Retinal pigment epithelial cell (primary cell): Measurements from ENCODE around the gene PDE9A.

Experiments used
- DNase-seq: peaks from one replicate; pipeline ENCODE4 v3.0.0-alpha.2; 2010; ENCODE audit warnings: low read depth
- H3K4me3 ChIP-seq: 2 replicates; pipeline ENCODE4 v1.5.1; 2011; ENCODE audit warnings: mild to moderate bottlenecking, low read length, control low read depth, moderate library complexity
- CTCF ChIP-seq: conservative IDR thresholded peaks from 2 replicates; pipeline ENCODE4 v1.5.1; 2011; ENCODE audit warnings: low read depth, low read length, control low read depth, inconsistent platforms

PDE9A gene

GRCh38 chr21:42733874-42734273 is 80.5 kb downstream of the PDE9A start:
- no peak overlapping the region for H3K4me3 ChIP-seq
- DNase-seq: no peak
- TF ChIP-seq CTCF: no peak

GRCh38 chr21:42734323-42734971 is 81.0 kb downstream of the PDE9A start:
- H3K4me3 ChIP-seq: no peak overlapping the region
- TF ChIP-seq CTCF: no peak
- no peak for DNase-seq

GRCh38 chr21:42735061-42735460 is 81.6 kb downstream of the PDE9A start:
- no peak for TF ChIP-seq CTCF
- H3K4me3 ChIP-seq: no peak overlapping the region
- DNase-seq: no peak

- H3K4me3 ChIP-seq: no peak overlapping the region
- TF ChIP-seq CTCF: no peak
Observed at GRCh38 chr21:42735944-42736343, 82.5 kb downstream of the PDE9A start.

GRCh38 chr21:42736646-42737350 is 83.4 kb downstream of the PDE9A start:
- DNase-seq: no peak
- H3K4me3 ChIP-seq: no peak overlapping the region
- no peak for TF ChIP-seq CTCF

More at GRCh38 chr21:42735944-42736343, 82.5 kb downstream of the PDE9A start:
- DNase-seq: no peak

GRCh38 chr21:42737951-42738590 is 84.7 kb downstream of the PDE9A start:
- no peak for DNase-seq
- TF ChIP-seq CTCF: no peak
- no peak overlapping the region for H3K4me3 ChIP-seq
